NCI-H187 treated with DMSO at 0.1 percent for 48 hours (cell line): ENCODE data around the gene KCNQ5.

ENCODE experiments used
- DNase-seq: peaks from one replicate; lab custom pipeline; 2025; lab: John Stamatoyannopoulos, UW

The KCNQ5 gene

DNA sequence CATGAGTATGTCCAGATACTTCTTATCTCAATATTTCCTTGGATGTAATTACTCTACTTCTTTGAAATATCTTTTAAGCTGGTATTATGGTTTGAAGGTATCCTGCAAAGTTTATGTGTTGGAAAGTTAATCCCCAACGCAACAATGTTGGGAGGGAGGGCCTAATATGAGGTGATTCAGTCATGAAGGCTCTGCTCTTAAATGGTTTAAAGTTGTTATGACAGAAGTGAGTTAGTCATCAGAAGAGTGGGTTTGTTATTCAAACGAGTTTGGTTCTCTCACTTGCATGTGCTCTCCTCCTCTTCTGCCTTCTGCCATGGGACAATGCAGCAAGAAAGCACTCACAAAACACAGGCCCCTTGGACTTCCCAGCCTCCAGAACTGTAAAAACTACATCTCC is 176.3 kb downstream of the KCNQ5 start:
- DNase-seq: no peak

DNA sequence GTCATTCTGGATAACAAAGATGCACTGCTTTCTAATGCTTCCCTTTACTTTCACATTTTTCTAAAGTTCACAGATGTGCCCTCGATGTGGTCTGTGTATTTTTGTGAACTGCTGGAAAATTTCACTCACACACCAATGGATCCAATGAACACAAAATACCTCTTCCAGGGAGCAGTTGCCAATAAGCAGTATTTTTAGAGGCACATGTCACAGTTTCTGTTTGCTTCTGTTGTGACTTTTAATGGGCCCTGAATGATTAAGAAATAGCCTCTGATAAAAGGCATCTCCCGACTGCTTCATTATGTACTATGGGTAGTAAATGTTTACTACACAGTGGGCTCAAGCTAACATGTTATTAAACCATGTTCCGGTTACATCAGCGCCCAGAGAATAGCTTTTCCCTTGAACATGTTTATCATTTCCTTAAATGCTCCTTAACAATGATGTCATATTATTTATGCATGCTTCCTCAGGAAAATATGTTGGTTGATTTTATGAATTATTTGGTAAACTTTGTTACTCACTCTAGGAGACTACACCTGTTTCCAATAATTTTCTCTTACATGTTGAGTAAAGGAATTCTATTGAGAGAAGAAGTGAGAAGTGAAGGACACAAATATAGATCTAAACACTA is 188.0 kb downstream of the KCNQ5 start:
- no peak for DNase-seq

DNA sequence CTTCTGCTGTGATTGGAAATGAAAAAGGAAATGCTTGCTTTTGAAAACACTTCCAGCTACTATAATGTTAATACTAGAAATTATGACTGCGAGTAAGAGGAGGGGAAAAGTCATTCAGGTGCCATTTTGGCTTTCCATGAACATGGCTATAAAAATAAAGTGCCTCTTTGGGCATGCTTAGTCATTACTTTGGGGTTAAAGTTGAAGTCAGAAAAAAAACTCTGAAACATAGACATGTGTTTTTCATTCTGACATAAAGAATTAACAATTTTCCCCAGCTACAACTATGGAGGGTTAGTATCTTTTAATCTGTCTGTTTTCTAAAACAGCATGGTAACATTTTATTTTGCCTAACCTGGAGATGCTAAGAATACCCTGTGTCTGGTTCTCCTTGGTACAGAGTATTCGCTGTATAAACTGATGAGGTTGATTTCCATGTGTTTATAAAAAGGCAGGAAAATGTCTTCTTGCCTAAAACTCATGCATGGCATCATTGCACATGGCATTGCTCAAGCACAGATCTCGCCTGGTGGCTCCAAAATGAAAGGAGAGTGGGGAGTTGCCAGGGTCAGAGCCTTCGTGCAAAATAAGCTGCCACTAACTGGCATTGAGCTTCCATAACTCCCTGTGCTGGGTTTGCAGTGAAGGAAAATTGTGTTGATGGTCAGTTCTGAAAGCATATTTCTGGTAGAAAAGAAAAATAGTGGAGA is 188.9 kb downstream of the KCNQ5 start:
- no peak for DNase-seq

DNA sequence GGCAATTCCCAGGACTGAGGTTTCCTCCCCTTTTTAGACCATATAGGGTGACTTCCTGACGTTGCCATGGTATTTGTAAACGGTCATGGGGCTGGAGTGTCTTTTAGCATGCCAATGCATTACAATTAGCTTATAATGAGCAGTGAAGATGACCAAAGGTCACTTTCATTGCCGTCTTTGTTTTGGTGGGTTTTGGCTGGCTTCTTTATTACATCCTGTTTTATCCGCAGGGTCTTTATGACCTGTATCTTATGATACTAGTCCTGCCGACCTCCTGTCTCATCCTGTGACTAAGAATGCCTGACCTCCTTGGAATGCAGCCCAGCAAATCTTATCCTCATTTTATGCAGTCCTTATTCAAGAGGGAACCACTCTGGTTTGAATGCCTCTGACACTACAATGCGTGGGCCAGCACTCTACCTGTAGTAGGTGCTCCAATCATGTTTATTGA is 190.1 kb downstream of the KCNQ5 start:
- no peak for DNase-seq

DNA sequence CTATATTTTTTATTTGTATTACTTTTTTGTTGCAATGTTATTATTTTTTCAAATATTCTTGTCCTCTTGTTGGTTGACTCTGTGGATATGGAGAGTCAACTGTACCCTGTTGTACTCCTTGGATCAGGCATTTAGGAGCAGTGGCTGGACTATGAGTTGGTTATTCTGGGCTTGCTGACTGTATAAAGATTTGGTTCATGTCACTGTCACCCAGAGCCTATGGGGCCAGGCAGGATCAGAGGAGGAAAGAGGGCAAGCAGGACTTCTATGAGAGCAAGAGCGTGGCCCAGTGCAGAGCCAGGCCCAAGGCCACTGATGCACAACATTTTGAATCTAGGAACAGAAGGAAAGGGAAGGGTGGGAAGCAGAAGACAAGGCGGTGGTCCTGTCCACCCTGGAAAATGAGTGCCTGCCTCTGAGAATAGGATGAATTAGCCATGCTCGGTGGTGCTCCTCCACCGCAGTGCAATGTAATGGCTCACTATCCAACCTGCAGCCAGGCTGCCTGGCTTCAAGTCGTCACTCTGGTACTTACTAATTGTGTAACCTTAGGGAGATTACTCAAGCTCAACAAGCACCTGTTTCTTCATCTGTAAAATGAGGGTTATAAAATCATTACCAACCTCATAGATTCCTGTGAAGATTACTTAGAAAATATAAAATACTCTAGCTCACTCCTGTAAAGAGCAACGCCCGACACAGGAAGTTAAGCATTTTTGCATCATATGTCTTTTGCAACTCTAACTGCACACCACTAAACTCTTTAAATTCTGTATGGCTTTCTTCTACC is 192.1 kb downstream of the KCNQ5 start:
- DNase-seq: no peak

DNA sequence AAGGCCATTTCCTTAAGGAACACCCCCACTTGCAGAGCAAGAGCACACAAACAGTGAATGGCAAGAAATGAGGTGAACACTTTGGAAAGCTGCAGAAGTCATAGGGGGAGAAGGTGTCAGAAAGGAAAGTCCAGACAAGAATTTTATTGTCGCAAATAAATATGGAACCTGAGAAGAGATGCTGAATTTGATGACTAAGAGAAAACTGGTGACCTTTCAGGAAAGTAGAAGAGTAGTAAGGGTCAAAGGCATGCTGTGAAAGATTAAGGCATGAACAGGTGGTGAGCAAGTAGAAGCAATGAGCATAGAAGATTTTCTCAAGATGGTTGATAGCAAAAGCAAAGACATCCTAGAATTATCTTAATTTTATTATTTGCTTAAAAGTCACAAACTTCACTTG is 194.2 kb downstream of the KCNQ5 start:
- DNase-seq: no peak

DNA sequence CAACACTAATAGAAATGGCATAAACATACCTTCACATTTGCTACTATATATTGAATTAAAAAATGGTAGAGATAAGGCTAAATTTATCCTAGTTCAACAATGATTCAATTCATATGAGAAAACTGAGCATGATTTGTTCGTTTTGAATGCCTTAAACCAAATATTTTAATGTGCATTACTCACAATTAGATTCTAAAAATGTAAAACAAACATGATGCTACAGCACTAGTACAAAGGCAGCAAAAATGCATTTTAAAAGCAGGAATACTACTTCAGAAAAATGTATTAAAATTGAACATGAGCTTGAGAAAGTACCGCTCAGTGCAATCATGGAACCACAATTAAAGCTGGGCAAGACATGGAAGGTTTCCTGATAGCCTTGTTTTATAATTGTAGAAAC is 195.3 kb downstream of the KCNQ5 start:
- no peak for DNase-seq

DNA sequence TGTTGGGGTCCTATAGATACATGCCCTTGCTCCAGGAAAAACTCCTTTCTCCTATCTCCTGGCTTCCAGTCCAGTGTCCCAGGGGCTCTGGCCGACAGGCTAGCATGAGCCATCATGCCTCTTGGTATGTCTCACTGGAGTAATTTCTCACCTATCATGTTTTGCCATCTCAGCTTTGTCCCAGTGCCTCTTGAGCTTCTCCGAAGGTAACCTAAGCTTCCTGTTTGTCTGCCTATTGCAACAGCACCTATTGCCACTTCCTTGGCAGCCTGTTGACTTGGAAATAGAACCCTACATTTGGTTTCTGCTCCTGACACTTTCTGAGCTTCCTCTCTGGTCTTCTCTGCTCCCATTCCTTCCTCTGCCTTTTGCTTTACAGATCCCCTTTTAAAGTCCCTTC is 197.7 kb downstream of the KCNQ5 start:
- DNase-seq: no peak

DNA sequence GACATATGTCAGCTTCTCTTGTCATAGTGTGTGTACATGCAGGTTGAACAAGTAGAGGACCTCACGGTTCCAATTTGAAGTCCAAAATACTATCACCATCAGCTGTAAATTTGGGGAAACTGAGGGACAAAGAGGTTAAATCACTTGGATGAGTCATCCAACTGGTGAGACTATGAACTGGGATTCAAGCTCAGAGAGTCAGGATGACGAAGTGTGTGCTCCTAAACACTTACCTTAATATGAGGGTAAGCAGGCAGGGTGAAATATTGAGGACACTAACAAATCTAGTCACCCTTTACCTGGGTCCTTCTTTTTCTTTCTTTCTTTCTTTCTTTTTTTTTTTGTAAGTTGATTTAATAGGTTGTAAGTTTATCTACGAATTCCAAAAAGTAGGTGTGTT is 198.3 kb downstream of the KCNQ5 start:
- DNase-seq: no peak

DNA sequence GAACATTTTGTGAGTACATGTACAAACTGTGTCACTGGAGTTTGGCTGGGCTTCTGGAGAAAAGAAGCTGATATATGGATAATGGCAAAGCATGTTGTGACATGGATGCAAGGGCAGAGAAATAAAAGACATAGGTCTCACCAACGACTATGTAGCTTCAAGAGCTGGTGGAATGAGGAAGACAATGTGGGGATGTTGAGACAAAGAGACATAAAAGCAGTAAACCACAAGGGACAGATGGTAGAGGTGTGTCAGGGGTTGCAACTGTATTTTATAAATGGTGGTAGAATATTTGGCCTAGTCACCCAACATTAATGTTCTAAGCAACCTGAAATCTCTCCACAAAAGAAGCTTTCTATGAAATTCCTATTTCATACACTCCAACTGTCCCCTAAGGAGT is 199.0 kb downstream of the KCNQ5 start:
- DNase-seq: no peak

DNA sequence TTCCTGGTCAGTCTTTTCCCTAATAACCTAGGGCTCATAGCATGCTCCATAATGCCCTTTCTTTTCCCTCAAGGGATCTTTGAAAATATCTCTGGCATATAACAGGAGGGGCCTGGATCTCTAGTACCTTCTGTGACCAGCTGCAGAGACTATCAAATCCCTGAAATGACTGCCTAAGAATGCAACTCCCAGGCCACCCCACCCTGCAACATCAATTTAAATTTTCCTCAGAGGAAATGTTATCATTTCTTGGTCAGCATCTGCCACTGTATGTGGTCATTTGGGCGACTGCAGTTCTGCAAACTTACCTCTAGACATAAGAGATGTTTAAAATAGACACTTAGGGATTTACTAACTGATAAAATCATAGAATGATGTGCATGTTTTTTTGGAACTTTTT is 200.2 kb downstream of the KCNQ5 start:
- no peak for DNase-seq

DNA sequence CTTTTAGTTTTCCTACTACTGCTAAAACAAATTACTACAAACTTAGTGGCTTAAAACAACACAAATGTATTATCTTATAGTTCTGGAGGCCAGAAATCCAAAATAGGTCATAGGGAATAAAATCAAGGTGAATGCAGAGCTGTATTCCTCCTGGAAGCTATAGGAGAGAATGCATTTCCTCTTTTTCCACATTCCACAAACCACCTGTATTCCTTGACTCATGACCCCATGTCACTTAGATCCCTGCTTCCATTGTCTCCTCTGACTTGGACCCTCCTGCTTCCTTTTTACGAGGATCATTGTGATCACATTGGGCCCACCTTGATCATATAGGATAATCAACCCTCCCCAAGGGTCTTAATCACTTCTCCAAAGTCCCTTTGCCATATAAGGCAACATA is 200.8 kb downstream of the KCNQ5 start:
- no peak for DNase-seq

DNA sequence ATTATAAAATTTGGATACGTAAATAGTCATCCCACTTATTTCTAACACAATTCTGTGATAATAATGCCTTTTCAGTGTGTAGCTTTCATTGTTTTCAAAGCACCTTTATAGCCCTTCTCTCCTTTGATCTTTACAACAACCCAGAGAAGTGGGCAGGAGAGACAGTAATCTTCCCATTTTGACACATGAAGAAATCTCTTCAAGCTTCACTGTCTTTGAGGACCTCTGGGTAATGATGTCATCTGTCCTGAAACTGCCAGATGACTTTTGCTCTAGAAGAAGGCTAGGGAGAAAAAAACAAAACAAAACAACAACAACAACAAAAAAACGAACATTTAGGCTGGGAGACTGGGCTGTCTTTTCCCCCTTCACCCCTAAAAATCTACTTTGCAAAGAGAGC is 203.0 kb downstream of the KCNQ5 start:
- DNase-seq: no peak

DNA sequence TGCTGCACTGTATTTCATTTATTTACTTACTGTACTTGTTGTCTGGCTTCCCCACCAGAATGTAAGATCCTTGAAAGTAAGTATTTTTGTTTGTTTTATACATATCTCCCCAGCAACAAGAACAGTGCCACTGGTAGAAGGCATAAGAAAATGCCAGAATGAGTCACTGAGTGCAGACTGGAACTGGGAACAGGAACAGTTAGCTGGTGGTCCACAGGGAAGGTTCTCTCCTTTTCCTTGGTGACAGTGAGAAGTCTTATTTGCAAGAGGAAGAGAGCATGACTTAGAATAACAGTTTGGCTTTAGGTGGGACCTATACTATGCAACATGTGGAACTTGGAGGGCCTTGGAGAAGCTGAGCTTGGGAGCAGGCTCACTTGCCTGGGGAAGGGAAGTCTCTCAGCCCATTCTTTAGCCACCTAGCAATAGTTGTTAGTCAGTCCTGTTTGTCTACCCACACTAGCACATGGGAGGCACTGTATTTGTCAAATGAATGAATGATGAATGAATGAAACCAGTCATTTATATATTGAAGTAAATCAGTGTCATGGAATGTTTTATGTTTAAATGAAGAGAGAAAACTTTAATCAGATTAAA is 203.5 kb downstream of the KCNQ5 start:
- DNase-seq: no peak

DNA sequence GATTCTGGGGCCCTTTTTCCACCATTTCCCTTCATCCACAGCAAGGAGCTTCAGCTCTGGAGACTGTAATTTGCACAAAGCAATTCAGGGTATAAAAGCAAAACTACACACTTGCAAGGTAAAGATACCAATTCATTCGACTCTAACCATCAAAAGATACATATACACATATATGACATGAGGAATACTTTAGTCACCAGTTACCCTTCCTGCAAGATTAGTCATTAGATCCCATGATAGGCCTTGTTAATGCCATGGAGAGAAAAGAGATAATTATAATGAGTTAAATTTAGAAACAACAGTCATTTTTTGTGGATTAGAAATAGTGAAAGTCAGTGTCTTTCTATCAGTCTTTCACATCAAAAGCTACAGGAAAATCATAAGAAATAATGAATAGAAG is 204.2 kb downstream of the KCNQ5 start:
- DNase-seq: no peak

DNA sequence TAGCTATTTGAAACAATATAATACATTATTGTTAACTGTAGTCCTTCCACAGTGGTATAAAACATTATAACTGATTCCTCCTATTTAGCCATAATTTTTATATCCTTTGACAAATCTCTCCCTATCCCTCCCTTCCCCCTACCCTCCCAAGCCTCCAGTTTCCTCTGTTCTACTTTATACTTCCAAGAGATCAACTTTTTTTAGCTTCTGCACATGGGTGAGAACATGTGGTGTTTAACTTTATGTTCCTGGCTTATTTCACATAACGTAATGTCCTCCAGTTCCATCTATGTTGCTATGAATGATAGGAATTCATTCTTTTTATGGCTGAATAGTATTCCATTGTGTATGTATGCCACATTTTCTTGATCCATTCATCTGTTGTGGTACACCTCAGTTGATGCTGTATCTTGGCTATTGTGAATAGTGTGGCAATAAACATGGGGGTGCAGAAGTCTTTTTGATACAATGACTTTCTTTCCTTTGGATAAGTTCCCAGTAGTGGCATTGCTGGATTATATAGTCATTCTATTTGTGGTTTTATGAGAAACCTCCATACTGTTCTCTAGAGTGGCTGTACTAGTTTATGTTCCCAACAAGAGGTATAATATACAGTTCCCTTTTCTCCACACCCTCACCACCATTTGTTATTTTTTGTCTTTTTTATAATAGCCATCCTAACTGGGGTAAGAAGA is 205.0 kb downstream of the KCNQ5 start:
- DNase-seq: no peak

DNA sequence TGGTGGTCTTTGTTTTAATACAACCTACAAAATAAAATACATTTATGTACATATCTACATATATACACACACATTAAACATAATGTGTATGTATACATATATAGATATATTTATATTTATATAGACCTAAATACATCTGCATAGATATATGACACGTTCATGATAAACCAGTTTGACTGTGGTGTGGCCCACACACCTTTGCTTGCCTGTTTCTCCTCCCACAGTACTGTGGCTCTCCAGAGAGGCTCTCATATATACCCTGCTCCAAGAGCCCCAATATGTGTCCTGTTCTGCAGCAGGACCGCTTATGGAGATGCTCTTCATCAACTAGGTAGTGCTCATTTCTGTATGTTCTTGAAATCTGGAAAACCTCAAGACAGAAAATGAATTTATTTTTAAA is 207.0 kb downstream of the KCNQ5 start:
- DNase-seq: no peak

DNA sequence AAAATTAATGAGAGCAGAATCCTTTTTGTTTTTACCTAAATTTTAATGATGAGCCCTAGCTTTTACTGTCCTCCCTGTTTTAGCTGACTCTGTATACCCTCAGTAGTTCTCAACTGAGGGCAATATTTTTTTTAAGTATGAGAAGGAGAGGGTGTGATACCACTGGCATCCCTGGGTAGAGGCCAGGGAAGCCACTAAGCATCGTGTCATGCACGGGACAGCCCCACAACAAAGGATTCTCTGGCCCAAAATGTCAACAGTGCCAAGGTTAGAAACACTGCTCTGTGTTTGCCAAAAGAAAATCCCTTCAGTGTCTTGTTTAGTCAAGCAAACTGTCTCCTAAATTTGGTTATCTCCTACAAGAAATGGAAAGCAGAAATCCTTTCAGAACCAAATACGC is 210.4 kb downstream of the KCNQ5 start:
- DNase-seq: no peak

DNA sequence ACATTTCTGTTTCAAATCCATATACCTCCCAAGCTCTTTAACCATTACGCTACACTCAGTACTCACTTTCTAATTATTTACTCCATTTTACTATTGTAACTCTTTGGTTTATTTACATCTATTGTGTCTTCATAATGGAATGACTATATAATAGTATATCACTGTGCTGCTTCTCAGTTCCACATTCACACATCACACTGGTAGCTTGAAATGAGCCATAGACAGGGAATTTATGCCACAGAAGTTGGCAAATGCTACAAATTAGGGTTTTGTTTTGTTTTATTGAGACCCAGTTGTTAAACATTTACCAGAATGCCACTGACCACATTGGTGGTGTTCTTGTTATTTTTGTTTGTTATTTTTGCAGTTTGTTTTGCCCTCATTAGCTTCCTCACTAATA is 213.9 kb downstream of the KCNQ5 start:
- DNase-seq: no peak

DNA sequence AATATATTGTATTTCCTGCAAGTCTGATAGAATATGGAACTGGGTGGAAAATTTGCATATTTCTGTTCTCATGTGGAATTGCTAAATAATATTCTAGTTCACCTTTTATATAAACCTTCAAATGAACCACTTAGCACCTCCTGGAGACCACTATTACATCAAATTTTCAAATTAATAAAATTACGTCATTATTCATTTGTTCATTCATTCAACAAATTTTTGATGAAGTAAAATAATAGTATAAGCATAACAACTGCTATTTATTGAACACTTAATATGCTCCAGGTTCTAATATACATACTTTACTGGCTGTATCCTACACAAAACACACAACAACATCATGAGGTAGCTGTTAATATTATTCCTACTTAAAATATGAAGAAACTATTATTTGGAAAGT is 215.1 kb downstream of the KCNQ5 start:
- no peak for DNase-seq

DNA sequence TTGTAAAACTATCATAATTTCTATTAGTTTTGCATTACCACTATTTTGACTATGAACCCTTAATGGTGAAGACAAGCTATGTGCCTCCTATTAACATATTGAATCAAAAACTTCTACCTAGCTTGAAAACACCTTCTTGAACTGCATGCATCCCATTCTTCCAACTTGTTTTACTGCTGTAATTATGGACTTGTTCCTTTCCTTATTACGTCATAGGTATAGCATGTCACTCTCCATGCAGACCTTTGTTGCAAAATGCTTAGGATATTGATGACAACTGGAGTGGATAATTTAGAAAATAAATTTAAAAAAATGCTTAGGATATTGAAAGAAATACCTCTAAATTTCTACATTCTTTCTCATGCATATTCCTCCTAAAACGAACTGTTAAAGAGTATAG is 219.3 kb downstream of the KCNQ5 start:
- no peak for DNase-seq

DNA sequence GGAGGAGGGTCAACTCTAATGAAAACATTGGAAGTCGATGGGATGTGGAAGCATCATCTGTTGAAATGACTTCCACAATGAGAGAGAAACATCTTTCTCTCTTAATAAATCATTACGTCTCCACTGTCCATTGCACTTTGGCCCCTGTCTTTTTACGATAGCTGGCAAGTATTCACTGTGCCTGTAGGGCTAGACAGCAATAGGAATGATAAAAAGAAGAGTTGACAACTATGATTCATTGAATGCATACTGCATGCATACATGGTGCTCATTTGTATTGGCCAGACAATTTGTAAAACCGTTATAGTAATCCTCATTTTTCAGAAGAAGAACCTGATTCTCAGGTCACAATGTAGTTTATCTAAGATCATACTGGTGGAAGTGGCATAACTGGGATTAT is 220.3 kb downstream of the KCNQ5 start:
- no peak for DNase-seq
